ENCODE results near the gene JMJD8. TPM values are rescaled to one million over a fixed set of nuclear protein-coding genes. Genes with fewer than 3 reads are reported as not detected.

The JMJD8 gene
- total RNA-seq, 4 donors from 2014 or later: 41.8 to 90.5 (median 82.3) TPM

DNA sequence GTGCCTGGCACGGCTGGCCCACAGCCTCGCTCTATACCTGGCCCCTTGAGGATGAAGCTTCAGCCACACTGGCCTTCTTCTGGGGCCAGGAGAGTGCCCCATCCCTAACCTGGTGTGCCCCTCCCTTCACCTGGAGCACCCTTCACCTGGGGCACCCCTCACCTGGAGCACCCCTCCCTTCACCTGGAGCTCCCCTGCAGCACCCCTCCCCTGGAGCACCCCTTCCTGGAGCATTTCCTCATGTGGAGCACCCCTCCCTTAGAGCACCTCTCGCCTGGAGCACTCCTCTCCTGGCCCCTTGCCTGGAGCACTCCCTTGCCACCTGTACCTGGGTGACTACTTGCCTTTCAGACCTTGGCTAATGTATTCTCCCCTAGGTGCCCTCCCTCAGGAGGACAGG lies 23.9 kb upstream of the JMJD8 start:
- intact Hi-C loops (cut with DNase I; ENCODE audit: low total_unique reads): no loop called here
- WGBS, 2 donors: 30 to 46% methylated on average over 3 of the region's 3 CpGs
- no peak for TF ChIP-seq POLR2A (IDR thresholded peaks at IDR 0.05)
- TF ChIP-seq, protein P1, sequence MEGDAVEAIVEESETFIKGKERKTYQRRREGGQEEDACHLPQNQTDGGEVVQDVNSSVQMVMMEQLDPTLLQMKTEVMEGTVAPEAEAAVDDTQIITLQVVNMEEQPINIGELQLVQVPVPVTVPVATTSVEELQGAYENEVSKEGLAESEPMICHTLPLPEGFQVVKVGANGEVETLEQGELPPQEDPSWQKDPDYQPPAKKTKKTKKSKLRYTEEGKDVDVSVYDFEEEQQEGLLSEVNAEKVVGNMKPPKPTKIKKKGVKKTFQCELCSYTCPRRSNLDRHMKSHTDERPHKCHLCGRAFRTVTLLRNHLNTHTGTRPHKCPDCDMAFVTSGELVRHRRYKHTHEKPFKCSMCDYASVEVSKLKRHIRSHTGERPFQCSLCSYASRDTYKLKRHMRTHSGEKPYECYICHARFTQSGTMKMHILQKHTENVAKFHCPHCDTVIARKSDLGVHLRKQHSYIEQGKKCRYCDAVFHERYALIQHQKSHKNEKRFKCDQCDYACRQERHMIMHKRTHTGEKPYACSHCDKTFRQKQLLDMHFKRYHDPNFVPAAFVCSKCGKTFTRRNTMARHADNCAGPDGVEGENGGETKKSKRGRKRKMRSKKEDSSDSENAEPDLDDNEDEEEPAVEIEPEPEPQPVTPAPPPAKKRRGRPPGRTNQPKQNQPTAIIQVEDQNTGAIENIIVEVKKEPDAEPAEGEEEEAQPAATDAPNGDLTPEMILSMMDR (IDR thresholded peaks at IDR 0.05): no peak
- no peak for DNase-seq (ENCODE audit: low spot score in 2 of 2)
- no peak overlapping the region for H3K4me3 ChIP-seq (ENCODE audit: low read depth, poor library complexity, severe bottlenecking)

DNA sequence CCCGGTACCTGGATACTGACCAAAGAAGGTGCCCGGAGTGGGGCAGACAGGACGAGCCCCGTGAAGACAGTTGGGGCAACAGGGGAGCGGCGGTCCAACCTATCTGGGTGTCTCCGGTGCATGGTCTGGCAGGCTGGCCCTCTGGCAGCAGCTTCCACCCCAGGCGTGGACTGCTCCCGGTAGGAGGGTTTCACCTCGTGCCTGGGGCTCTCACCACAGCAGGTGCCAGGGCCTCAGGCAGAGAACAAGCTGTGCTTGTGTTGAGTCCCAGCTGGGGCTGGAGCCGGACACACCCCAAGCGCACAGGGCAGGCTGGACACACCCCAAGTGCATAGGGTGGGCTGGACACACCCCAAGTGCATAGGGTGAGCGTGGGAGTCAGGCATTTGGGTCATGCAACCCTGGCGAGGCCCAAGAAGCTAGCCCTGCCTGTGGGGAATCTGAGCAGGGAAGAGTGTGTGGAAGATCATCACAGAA lies 23.0 kb upstream of the JMJD8 start:
- TF ChIP-seq POLR2A (IDR thresholded peaks at IDR 0.05): no peak
- TF ChIP-seq, protein P1 (IDR thresholded peaks at IDR 0.05): no peak
- intact Hi-C loops (cut with DNase I; ENCODE audit: low total_unique reads): no loop called here
- no peak overlapping the region for H3K4me3 ChIP-seq (ENCODE audit: low read depth, poor library complexity, severe bottlenecking)
- DNase-seq (ENCODE audit: low spot score in 2 of 2): no peak
- 11 to 28% methylated on average over 12 to 14 of the region's 14 CpGs for WGBS, 2 donors

DNA sequence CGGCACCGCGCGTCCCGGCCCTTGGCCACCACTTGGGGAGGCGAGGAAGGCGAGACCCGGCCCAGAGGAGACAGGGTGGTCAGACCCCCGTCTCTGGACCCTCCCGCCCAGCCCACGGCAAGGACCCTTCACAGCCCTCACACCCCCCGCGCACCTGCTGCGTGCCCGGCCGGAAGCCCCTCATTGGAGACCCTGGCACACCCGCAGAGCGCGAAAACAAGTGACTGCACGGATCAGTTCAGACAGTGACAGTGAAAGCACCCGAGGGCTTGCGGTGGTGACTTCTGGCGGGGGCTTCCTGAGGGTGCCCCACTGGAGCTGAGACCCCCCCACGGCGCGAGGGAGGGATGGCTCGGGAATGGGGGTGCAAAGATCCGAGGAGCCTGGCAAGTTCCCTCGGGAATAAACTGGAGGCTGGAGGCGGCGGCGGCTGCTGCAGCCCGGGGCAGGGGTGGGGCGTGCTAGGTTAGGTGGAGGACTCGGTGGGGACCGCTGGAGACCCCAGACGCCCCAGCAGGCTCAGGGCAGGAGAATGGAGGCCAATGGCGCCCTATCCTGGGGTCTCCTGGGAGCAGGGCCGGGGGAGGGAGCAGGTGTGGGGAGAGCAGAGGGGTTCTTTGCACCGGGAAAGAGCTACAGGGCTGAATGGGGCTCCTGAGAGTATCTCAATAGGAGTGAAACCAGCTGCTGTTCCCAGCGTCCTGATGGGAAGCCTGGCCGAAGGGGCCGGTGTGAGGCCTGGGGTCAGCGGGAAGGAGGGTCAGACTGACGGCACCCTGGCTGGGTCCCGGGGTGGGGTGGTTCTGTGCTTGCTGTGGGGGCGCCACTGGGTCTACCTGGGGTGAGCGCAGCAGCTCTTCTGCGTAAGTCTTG lies 22.3 kb upstream of the JMJD8 start:
- DNase-seq (ENCODE audit: low spot score in 2 of 2): no peak
- 3 to 6% methylated on average over 31 to 39 of the region's 49 CpGs for WGBS, 2 donors
- no peak overlapping the region for H3K4me3 ChIP-seq (ENCODE audit: low read depth, poor library complexity, severe bottlenecking)
- intact Hi-C loops (cut with DNase I; ENCODE audit: low total_unique reads): no loop called here
- TF ChIP-seq POLR2A (IDR thresholded peaks at IDR 0.05): no peak
- TF ChIP-seq, protein P1 (IDR thresholded peaks at IDR 0.05): no peak

DNA sequence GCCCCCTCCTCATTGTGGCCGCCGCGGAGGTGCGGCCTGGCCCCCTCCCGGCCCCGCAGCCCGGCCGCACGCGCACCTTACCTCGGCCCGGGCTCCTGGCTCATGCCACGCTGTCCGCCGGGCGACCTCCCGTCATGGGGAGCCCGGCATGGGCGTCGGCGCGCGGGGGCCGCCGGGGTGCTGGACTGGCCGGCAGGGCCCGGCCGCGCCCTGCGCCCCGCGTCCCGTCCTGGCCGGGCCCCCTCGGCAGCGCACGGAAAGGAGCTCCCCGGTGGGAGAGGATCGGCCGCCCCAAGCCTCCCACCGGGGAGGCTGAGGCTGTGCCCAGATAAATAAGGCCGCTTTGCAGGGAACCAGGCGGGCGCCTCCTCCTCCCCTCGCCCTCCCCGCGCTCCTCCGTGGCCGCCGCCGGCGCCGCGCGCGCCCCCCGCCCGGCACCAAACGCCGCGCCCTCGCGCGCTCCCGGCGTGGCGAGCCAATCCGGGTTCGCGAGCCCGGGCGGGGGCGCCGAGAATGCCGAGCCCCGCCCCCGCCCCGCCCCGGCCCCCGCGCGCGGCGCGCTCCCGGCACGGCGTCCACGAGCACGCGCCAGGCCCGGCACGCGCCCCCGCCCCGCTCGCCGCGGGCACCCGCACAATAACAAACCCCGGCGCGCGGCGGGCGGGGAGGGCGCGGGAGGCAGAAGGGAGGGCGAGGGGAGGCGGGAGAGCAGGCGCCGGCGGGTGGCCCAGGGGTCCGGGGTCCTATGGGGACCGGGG lies 21.5 kb upstream of the JMJD8 start, which contains the start of gene FBXL16:
Gene FBXL16, minus strand, starts transcription at position 371 of the 758 bp plus-strand sequence. CDS start 8,396 bp downstream, outside the sequence.
- TF ChIP-seq, protein P1 (IDR thresholded peaks at IDR 0.05): no peak
- no peak for TF ChIP-seq POLR2A (IDR thresholded peaks at IDR 0.05)
- 0 to 2% methylated on average over 7 to 22 of the region's 115 CpGs for WGBS, 2 donors
- H3K4me3 ChIP-seq (ENCODE audit: low read depth, poor library complexity, severe bottlenecking): no peak within 1 kb of the TSS
- no peak for DNase-seq (ENCODE audit: low spot score in 2 of 2)
- intact Hi-C loops (cut with DNase I; ENCODE audit: low total_unique reads): no loop called here

DNA sequence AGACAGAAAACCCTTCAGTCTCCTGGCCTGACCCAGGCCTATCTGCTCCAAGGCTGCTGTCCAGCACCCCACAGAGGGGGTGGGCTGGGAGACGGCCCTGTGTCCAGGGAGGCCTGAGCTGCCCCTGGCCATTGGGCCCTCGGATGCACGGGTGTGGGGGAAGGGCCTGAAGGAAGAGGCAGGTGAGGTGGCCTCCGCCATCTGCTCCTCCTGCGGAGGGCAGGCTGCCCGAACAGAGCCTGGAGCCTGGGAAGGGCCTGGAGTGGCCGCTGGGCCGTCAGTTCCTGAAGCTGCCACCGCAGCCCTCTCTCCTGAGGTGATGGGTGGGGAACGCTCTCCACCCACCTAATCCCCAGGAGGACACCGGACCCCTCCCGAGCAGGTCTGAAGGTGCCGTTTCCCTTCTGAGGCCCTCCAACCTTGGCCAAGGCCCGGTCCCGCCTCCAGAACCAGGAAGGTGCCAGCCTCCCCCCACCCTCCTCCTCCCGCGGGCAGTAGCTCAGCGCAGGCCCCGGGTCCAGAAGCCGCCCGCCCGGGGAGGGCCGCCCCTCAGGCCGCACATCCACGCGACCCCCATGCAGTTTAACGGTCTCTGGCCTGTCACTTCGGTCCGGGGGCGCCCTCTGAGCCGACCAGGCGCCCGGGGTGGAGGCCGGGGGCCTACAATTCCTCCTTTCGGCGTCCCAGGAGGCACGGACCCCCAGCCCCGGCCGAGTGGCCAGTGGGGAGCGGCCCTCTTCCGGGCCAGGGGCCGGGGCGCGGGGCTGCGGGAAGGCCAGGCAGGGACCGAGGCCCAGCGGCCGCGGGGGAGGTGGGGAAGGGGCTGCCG lies 20.6 kb upstream of the JMJD8 start:
- no peak for DNase-seq (ENCODE audit: low spot score in 2 of 2)
- no peak for TF ChIP-seq POLR2A (IDR thresholded peaks at IDR 0.05)
- TF ChIP-seq, protein P1 (IDR thresholded peaks at IDR 0.05): no peak
- WGBS, 2 donors: 7 to 11% methylated on average over 29 to 50 of the region's 50 CpGs
- intact Hi-C loops (cut with DNase I; ENCODE audit: low total_unique reads): no loop called here
- no peak overlapping the region for H3K4me3 ChIP-seq (ENCODE audit: low read depth, poor library complexity, severe bottlenecking)

Data from lower leg skin (tissue), 4 donors.